Cardiac septum (tissue), 1 donor: ENCODE data around the gene CYBB. TPM values are rescaled to one million over a fixed set of nuclear protein-coding genes. Genes with fewer than 3 reads are reported as not detected.

Source experiments
- DNase-seq: peaks from one replicate; pipeline ENCODE4 v3.0.0-alpha.2; 2020; ENCODE audit warnings: low spot score
- intact Hi-C: fragments of 100-400 bp; cut with DNase I; formaldehyde crosslinking; loops from one replicate; pipeline ENCODE4 v1.14.0; 2022
- total RNA-seq: library from RNA; stranded (reverse); fragmentation: NEBNext Ultra II Directional; extraction: Animal tissue kit (Norgen Biotek cat#: 25700); gene quantifications from one replicate; pipeline ENCODE4 v1.2.1, GENCODE V29; 2021
- donor health status: DM: no; HTN: no; CAD: no.

CYBB gene
- total RNA-seq, 1 donor from 2014 or later = 9.8 TPM

DNA sequence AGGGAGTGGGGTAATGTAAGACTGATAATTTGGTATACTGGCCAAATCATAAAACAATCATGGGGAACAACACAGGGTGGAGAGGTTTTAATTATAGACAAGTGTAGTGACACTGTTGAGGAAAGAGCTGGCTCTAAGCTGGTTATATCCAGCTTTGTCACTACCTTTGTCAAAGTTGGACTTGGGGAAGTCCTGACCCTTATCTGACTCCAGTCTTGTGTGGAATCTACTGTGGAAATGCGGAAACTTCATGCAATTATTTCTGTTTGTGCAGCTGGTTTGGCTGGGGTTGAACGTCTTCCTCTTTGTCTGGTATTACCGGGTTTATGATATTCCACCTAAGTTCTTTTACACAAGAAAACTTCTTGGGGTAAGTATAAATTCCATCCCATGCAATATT is 2.0 kb downstream of the CYBB start:
- intact Hi-C loops = no loop called here
- DNase-seq = no peak

- intact Hi-C loops = no loop called here
These were observed 2.5 kb downstream of the CYBB start for GRCh38 chrX:37782359-37782758.

GRCh38 chrX:37783305-37783704 is 3.4 kb downstream of the CYBB start:
- intact Hi-C loops = no loop called here
- DNase-seq = no peak

More at GRCh38 chrX:37782359-37782758, 2.5 kb downstream of the CYBB start:
- DNase-seq = no peak

- intact Hi-C loops = no loop called here
- no peak for DNase-seq
These were observed 5.7 kb downstream of the CYBB start for GRCh38 chrX:37785569-37785968.

DNA sequence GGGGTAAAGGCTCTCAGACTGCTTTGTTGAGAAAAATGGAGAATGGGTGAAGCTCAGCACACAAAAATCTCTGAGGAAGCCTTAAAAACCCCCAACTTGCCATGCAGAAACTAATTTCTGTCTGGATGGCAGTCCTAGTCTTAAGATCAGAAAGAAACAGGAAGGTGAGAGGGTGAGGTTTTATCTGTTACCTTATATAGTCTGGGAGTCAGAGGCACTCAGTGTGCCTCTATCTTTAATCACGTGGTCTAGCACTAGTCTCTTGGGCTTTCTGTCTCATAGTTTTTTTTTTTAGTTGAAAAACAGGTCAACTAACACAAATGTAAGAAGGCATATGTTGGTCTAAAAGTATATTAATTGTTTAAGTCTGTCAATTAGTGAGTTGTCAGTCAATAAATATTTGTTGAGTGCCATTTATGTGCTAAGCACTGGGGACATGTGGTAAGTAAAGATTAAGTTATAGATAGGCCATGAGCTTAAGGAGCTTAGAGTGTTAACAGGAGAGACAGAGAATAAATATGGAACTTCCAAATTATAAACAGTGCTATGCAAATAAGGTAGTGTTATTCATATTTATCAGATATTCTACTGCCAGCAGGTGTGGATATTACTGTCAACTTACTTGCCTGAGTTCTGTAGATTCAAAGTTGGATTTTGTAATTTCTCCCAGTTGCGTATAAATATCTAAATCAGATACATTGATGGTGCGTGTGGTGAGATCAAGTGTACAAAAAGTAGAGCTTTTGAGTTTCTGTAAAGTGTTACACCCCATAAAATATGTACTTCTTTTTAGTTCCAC is 7.0 kb downstream of the CYBB start:
- intact Hi-C loops = no loop called here

GRCh38 chrX:37787423-37787869 is 7.6 kb downstream of the CYBB start:
- no peak for DNase-seq
- intact Hi-C loops = no loop called here

More for the DNA sequence above, 7.0 kb downstream of the CYBB start:
- no peak for DNase-seq

DNA sequence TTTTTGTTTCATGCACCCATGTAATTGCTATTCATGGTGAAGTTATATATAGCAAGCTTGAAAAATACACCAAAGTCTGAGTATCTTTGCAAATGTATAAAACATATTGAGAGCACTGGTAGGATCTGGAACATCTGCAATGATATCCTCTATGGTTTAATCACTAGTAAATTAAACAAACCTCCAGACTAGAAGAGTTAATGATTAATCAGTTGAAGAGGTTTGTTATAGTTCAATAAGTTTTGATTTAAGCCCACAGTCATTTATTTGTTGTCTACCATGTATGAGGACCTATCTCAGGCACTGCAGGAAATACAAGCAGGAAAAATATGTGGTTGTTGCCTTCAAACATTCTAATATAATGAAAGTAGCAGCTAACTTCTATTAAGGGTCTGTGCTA is 16.5 kb downstream of the CYBB start:
- intact Hi-C loops = no loop called here
- DNase-seq = no peak

GRCh38 chrX:37796805-37797204 is 16.9 kb downstream of the CYBB start:
- intact Hi-C loops = no loop called here
- DNase-seq = peak; percentile 77

DNA sequence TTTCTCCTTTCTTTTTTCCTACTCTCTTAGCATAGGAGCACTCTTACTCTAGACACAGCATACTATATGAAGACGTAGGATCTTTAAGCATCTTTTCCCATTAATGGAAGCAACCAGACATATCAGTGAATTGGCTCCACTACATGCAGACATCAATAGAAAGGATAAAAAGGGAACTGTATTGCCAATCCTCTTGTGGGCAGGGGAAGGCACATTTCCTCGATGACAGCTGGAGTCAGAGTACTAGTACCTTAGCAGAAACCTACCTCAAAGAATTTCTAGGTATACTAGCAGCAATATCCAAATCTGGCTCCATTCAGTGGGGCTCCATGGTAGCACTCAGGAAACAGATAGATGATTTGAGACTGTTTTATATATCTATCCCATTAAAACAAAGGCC is 20.1 kb downstream of the CYBB start:
- intact Hi-C loops = no loop called here
- DNase-seq = no peak

- intact Hi-C loops = no loop called here
- DNase-seq = no peak
These were observed 20.9 kb downstream of the CYBB start for GRCh38 chrX:37800717-37801116.

GRCh38 chrX:37802028-37802427 is 22.2 kb downstream of the CYBB start:
- intact Hi-C loops = no loop called here
- no peak for DNase-seq

DNA sequence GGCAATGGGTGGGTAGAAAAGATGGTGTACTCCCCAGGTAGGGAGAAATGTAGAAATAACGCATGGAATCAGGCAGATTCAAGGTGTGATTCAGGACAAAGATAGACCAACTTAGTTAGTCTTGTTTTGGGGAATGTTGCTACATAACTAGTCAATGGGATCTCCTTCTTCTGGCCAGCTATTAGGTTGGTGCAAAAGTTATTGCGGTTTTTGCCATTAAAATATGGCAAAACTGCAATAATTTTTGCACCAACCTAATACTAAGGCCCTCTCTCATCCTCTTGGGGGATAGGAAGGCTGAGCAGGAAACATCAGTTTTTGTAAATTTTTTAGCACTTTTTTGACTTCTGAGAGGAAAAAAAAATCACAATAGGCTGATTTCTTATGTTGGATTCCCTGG is 23.2 kb downstream of the CYBB start:
- DNase-seq = no peak
- intact Hi-C loops = no loop called here

DNA sequence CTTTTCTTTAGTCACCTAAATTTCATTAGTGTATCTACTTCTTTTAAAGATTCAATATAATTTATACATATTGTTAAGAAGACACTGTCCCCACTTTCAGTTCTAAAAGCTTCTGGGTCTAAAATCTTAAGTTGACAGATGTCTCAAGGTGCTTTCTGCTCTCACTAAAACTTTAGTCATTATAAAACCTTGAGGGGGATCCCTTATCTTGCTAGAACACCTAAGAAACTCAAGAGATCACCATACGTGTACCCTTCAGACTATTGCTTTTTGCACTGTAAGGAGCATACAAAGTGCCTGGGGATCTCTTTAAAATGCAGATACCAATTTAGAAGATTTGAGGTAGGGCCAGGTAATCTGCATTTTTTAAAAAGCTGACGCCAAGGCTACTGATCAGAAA is 30.1 kb downstream of the CYBB start:
- DNase-seq = no peak
- intact Hi-C loops = no loop called here

- DNase-seq = no peak
- intact Hi-C loops = no loop called here
These were observed 32.3 kb downstream of the CYBB start for GRCh38 chrX:37812110-37812509.

- no peak for DNase-seq
- intact Hi-C loops = no loop called here
These were observed 33.7 kb downstream of the CYBB start for GRCh38 chrX:37813570-37813969.

DNA sequence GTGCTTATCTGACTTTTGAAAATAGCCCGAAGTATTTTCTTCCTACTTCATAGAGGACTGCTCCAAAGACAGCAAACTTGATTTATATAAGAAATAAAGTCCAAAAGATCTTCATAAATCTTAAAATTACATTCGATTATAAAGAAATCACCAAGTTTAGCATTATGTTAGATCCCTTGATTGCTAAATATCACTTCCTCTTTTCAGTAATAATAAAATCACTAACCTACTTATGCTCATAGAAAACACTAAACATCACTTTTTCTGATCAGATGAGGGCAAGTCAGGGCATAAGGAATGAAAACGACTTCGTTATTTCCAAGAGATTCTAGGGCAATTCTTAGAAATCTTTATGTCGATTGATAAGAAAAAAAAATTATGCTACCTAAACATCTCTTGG is 35.5 kb downstream of the CYBB start:
- no peak for DNase-seq
- intact Hi-C loops = no loop called here

- intact Hi-C loops = no loop called here
- DNase-seq = no peak
These were observed 36.9 kb downstream of the CYBB start for GRCh38 chrX:37816766-37817165.

- intact Hi-C loops = no loop called here
These were observed 37.3 kb downstream of the CYBB start for GRCh38 chrX:37817176-37817575.

DNA sequence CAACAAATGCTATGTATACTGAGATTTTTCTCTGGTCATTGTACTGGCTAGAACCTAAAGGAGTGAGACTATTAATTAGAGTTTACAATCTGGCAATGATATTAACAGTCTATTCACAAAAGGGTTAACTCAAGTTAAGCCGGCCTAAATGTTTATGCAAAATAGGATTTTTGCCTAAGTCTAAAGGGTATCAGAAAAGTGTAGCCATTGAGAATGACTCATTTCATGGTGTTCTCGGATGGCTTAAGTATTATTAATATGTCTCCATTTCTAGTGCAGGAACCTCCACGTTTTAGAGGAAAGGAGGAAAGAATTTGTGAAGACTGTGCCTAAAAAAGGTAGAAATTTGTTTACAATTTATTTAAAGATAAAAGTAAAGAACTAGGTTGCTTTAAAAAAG is 37.7 kb downstream of the CYBB start:
- intact Hi-C loops = no loop called here
- DNase-seq = no peak

More at GRCh38 chrX:37817176-37817575, 37.3 kb downstream of the CYBB start:
- DNase-seq = no peak

DNA sequence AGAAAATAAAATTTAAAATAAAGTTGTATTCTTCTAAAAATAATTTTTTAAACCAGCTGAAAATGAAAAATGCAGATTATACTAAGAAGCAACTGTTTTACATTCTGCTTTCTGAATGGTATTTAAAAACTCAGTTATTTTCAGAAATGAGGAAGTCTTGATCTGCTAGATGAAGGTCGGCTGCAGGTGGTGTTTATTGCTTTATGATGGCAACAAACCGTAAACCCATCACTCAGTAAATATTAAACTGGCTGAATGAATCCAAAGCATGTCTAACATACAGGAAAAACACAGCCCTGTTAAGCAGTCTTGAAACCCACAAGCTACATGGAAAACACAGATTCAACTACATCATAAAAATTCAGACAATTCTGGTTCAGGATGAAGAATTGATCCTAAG is 38.2 kb downstream of the CYBB start:
- DNase-seq = no peak
- intact Hi-C loops = no loop called here

- no peak for DNase-seq
- intact Hi-C loops = no loop called here
These were observed 40.8 kb downstream of the CYBB start for GRCh38 chrX:37820646-37821045.
